SK-N-SH (cell line): Measurements from ENCODE around the gene ADGRL3. TPM values are rescaled to one million over a fixed set of nuclear protein-coding genes. Genes with fewer than 3 reads are reported as not detected.

ENCODE experiments used
- CTCF ChIA-PET: fragments of 300-600, 350-600 bp; formaldehyde crosslinking; extraction: SDS; loops from one replicate; lab custom pipeline; 2021; lab: Yijun Ruan, JAX
- POLR2A ChIA-PET: fragments of 350-600 bp; sonication (Branson Sonifier 250); formaldehyde crosslinking; extraction: SDS; loops from one replicate; lab custom pipeline; 2020; ENCODE audit warnings: antibody characterized with exemption, inconsistent platforms; lab: Yijun Ruan, JAX
- DNase-seq: peaks from one replicate; pipeline ENCODE4 v3.0.0; 2012
- H2AFZ ChIP-seq: fragments of 200-600 bp; sonication (generic); 2 replicates; pipeline ENCODE4 v1.8.1; 2016; ENCODE audit warnings: antibody characterized with exemption, mild to moderate bottlenecking, low read depth
- H3F3A ChIP-seq: fragments of 200-600 bp; sonication (generic); replicated peaks from 2 replicates; pipeline ENCODE3; 2016; ENCODE audit warnings: antibody characterized with exemption, mild to moderate bottlenecking; ENCODE audit not compliant: insufficient read depth
- H3K27ac ChIP-seq, 2 experiments: fragments of 200-500 bp in 1 of 2; fragments of 200-600 bp in 1 of 2; sonication (Bioruptor generic) in 1 of 2; sonication (generic), shearing (Covaris generic) in 1 of 2; 2 replicates each; pipeline versions ENCODE4 v1.5.1 to v1.6.1; 2014 to 2016; ENCODE audit warnings: low read depth in 2 of 2, inconsistent platforms in 1 of 2, low read length in 1 of 2, mild to moderate bottlenecking in 1 of 2, mixed read lengths in 1 of 2
- H3K27me3 ChIP-seq: fragments of 200-600 bp; sonication (generic), shearing (Covaris generic); 2 replicates; pipeline ENCODE4 v1.6.1; 2016; ENCODE audit warnings: mixed run types; ENCODE audit not compliant: insufficient read depth
- H3K36me3 ChIP-seq, 2 experiments: fragments of 200-500 bp in 1 of 2; fragments of 200-600 bp in 1 of 2; sonication (Bioruptor generic) in 1 of 2; sonication (generic) in 1 of 2; replicated peaks in 1 of 2; 2 replicates each; pipeline versions ENCODE3 to v1.5.1; 2014 to 2016; ENCODE audit warnings: low read length in 1 of 2, mild to moderate bottlenecking in 1 of 2; ENCODE audit not compliant: insufficient read depth in 2 of 2, control insufficient read depth in 1 of 2
- H3K4me1 ChIP-seq, 2 experiments: fragments of 200-500 bp in 1 of 2; fragments of 200-600 bp in 1 of 2; sonication (Bioruptor generic) in 1 of 2; sonication (generic), shearing (Covaris generic) in 1 of 2; 2 replicates each; pipeline versions ENCODE4 v1.5.1 to v1.6.1; 2014 to 2016; ENCODE audit warnings: low read depth in 1 of 2, low read length in 1 of 2, mixed run types in 1 of 2; ENCODE audit not compliant: insufficient read depth in 2 of 2, control insufficient read depth in 1 of 2
- H3K4me2 ChIP-seq: fragments of 200-600 bp; sonication (generic), shearing (Covaris generic); 2 replicates; pipeline ENCODE4 v1.6.1; 2017; ENCODE audit warnings: mixed run types
- H3K4me3 ChIP-seq, 2 experiments: fragments of 200-500 bp in 1 of 2; fragments of 200-600 bp in 1 of 2; sonication (Bioruptor generic) in 1 of 2; sonication (generic), shearing (Covaris generic) in 1 of 2; 2 replicates each; pipeline versions ENCODE4 v1.5.1 to v1.8.1; 2014 to 2016; ENCODE audit warnings: low read depth in 2 of 2, inconsistent platforms in 1 of 2, low read length in 1 of 2, mild to moderate bottlenecking in 1 of 2, mixed read lengths in 1 of 2, moderate library complexity in 1 of 2
- H3K79me2 ChIP-seq: fragments of 200-600 bp; sonication (generic); 2 replicates; pipeline ENCODE4 v1.8.1; 2017; ENCODE audit warnings: mild to moderate bottlenecking; ENCODE audit not compliant: insufficient read depth
- H3K9ac ChIP-seq: fragments of 200-600 bp; sonication (generic); 2 replicates; pipeline ENCODE4 v1.6.1; 2017; ENCODE audit warnings: mixed run types
- H3K9me2 ChIP-seq: fragments of 200-600 bp; sonication (generic); 2 replicates; pipeline ENCODE4 v1.6.1; 2017; ENCODE audit warnings: mixed run types
- H3K9me3 ChIP-seq: fragments of 200-600 bp; sonication (generic); 2 replicates; pipeline ENCODE4 v1.6.1; 2017; ENCODE audit warnings: mixed run types, mild to moderate bottlenecking, moderate library complexity
- H4K20me1 ChIP-seq: fragments of 200-600 bp; sonication (generic); 2 replicates; pipeline ENCODE4 v1.6.1; 2017; ENCODE audit warnings: mild to moderate bottlenecking, mixed run types; ENCODE audit not compliant: insufficient read depth
- EZH2phosphoT487 ChIP-seq: fragments of 200-600 bp; sonication (generic); IDR thresholded peaks from 2 replicates; pipeline ENCODE4 v1.6.1; 2017; ENCODE audit warnings: low read depth, mixed run types, mild to moderate bottlenecking, antibody characterized with exemption, moderate library complexity, borderline replicate concordance
- GABPA ChIP-seq: IDR thresholded peaks from 2 replicates; pipeline ENCODE4 v1.4.0; 2012; ENCODE audit warnings: low read depth, mild to moderate bottlenecking
- NRF1 ChIP-seq: IDR thresholded peaks from 2 replicates; pipeline ENCODE4 v1.6.1; 2012; ENCODE audit warnings: low read depth, mild to moderate bottlenecking, low read length
- SIN3A ChIP-seq: IDR thresholded peaks from 2 replicates; pipeline ENCODE4 v1.6.1; 2012; ENCODE audit warnings: low read depth, mild to moderate bottlenecking, low read length, moderate library complexity, borderline replicate concordance
- SMC3 ChIP-seq: IDR thresholded peaks from 2 replicates; pipeline ENCODE4 v1.6.1; 2012; ENCODE audit warnings: low read depth, low read length, improper control_type of control experiment
- TAF1 ChIP-seq: IDR thresholded peaks from 2 replicates; pipeline ENCODE4 v1.6.1; 2012; ENCODE audit warnings: low read depth, mild to moderate bottlenecking, low read length, moderate library complexity, borderline replicate concordance
- TEAD4 ChIP-seq: IDR thresholded peaks from 2 replicates; pipeline ENCODE4 v1.4.0; 2012; ENCODE audit warnings: mild to moderate bottlenecking, borderline replicate concordance; ENCODE audit not compliant: insufficient read depth
- WGBS: methylation state at CpG from one replicate; pipeline ENCODE4 v1.1.6; 2017; ENCODE audit warnings: low lambda C conversion rate; 5-methylcytosine and 5-hydroxymethylcytosine counted together
- polyA plus RNA-seq, 3 experiments: library from polyadenylated mRNA; depleted of rRNA; stranded (reverse); fragments of >200 nt; gene quantifications; 2 replicates each; pipeline ENCODE4 v1.2.3, GENCODE V29; 2012
- TF ChIP-seq, protein P1 (sequence below): IDR thresholded peaks from 2 replicates; pipeline ENCODE4 v1.4.0; 2012; ENCODE audit warnings: low read depth
- TF ChIP-seq, protein P2 (sequence below): IDR thresholded peaks from 2 replicates; pipeline ENCODE4 v1.6.1; 2012; ENCODE audit warnings: mild to moderate bottlenecking, low read depth, low read length, moderate library complexity
- TF ChIP-seq, protein P3 (sequence below): fragments of 150-350 bp; IDR thresholded peaks from 2 replicates; pipeline ENCODE4 v1.6.1; 2016; ENCODE audit warnings: mild to moderate bottlenecking, low read depth, low read length
- TF ChIP-seq, protein P4 (sequence below): IDR thresholded peaks from 2 replicates; pipeline ENCODE4 v1.4.0; 2012; ENCODE audit warnings: low read depth, borderline replicate concordance
- TF ChIP-seq, protein P5 (sequence below): fragments of 150-350 bp; IDR thresholded peaks from 2 replicates; pipeline ENCODE4 v1.6.1; 2017; ENCODE audit warnings: antibody characterized with exemption, low read length, low read depth, borderline replicate concordance

The ADGRL3 gene
- polyA plus RNA-seq, 1 of the 3 experiments (the other 2 are of a cell fraction): 0.03 TPM

DNA sequence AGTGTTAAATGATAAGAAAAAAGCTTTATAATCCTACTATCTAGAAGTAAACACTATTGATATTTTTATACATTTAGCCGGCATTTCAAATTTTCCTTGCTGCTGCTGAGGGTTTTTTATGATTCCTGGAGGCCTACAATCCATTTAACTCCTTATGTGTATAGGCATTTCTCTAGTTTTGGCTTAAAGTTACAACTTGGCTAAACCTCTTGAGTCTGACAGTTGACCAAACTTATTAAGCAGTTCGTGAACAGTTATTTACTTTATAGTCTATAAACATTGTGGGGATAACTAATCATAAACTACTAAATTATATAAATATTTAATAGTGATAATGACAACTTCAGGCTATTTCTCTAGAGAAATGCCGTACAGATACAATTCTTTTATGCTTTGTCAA is 141.9 kb downstream of the ADGRL3 start:
- Histone ChIP-seq H2AFZ (no peak overlapping the region), H3K9me3 (no peaks in the 10 kb centered on the region), H3K9me2 (no peaks in the 10 kb centered on the region), H3K4me3 (no peak overlapping the region), H3K4me2 (no peak overlapping the region), H3K27me3 (no peaks in the 10 kb centered on the region), H3K79me2 (no peaks in the 10 kb centered on the region), H3K36me3 (no peaks in the 10 kb centered on the region), H4K20me1 (no peaks in the 10 kb centered on the region), H3K9ac (no peak overlapping the region), H3K4me1 (no peaks in the 10 kb centered on the region), H3F3A (no peaks in the 10 kb centered on the region), H3K27ac (no peak overlapping the region)
- TF ChIP-seq TAF1: no peak
- TF ChIP-seq, protein P1, sequence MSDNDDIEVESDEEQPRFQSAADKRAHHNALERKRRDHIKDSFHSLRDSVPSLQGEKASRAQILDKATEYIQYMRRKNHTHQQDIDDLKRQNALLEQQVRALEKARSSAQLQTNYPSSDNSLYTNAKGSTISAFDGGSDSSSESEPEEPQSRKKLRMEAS: no peak
- no peak for TF ChIP-seq SIN3A
- POLR2A ChIA-PET: no interaction called here
- DNase-seq: no peak
- CTCF ChIA-PET: no interaction called here
- 35% methylated on average over 3 of the region's 3 CpGs for WGBS

DNA sequence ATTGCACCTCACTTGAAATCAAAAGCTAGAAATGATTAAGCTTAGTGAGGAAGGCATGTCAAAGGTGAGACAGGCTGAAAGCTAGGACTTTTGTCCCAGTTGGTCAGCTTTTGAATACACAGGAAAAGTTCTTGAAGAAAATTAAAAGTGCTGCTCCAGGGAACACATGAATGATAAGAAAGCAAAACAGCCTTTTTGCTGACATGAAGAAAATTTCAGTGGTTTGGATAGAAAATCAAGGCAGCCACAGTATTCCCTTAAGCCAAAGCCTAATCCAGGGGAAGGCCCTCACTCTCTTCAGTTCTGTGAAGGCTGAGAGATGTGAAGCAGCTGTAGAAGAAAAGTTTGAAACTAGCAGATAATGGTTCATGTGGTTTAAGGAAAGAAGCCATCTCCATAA is 150.8 kb downstream of the ADGRL3 start:
- ChIA-PET POLR2A (no interaction called here), CTCF (no interaction called here)
- no peaks in the 10 kb centered on the region for H3K79me2 ChIP-seq
- no peaks in the 10 kb centered on the region for H3F3A ChIP-seq
- H3K27me3 ChIP-seq: no peaks in the 10 kb centered on the region
- H3K4me2 ChIP-seq: no peak overlapping the region
- no peaks in the 10 kb centered on the region for H4K20me1 ChIP-seq
- no peak for DNase-seq
- no peak overlapping the region for H3K9ac ChIP-seq
- H2AFZ ChIP-seq: no peak overlapping the region
- TF ChIP-seq EZH2phosphoT487: no peak
- TF ChIP-seq TEAD4: no peak
- no peak for TF ChIP-seq GABPA
- TF ChIP-seq, protein P2, sequence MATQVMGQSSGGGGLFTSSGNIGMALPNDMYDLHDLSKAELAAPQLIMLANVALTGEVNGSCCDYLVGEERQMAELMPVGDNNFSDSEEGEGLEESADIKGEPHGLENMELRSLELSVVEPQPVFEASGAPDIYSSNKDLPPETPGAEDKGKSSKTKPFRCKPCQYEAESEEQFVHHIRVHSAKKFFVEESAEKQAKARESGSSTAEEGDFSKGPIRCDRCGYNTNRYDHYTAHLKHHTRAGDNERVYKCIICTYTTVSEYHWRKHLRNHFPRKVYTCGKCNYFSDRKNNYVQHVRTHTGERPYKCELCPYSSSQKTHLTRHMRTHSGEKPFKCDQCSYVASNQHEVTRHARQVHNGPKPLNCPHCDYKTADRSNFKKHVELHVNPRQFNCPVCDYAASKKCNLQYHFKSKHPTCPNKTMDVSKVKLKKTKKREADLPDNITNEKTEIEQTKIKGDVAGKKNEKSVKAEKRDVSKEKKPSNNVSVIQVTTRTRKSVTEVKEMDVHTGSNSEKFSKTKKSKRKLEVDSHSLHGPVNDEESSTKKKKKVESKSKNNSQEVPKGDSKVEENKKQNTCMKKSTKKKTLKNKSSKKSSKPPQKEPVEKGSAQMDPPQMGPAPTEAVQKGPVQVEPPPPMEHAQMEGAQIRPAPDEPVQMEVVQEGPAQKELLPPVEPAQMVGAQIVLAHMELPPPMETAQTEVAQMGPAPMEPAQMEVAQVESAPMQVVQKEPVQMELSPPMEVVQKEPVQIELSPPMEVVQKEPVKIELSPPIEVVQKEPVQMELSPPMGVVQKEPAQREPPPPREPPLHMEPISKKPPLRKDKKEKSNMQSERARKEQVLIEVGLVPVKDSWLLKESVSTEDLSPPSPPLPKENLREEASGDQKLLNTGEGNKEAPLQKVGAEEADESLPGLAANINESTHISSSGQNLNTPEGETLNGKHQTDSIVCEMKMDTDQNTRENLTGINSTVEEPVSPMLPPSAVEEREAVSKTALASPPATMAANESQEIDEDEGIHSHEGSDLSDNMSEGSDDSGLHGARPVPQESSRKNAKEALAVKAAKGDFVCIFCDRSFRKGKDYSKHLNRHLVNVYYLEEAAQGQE: no peak
- no peak for TF ChIP-seq SIN3A
- TF ChIP-seq, protein P3, sequence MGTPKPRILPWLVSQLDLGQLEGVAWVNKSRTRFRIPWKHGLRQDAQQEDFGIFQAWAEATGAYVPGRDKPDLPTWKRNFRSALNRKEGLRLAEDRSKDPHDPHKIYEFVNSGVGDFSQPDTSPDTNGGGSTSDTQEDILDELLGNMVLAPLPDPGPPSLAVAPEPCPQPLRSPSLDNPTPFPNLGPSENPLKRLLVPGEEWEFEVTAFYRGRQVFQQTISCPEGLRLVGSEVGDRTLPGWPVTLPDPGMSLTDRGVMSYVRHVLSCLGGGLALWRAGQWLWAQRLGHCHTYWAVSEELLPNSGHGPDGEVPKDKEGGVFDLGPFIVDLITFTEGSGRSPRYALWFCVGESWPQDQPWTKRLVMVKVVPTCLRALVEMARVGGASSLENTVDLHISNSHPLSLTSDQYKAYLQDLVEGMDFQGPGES: no peak
- no peak for TF ChIP-seq SMC3
- TF ChIP-seq, protein P4, sequence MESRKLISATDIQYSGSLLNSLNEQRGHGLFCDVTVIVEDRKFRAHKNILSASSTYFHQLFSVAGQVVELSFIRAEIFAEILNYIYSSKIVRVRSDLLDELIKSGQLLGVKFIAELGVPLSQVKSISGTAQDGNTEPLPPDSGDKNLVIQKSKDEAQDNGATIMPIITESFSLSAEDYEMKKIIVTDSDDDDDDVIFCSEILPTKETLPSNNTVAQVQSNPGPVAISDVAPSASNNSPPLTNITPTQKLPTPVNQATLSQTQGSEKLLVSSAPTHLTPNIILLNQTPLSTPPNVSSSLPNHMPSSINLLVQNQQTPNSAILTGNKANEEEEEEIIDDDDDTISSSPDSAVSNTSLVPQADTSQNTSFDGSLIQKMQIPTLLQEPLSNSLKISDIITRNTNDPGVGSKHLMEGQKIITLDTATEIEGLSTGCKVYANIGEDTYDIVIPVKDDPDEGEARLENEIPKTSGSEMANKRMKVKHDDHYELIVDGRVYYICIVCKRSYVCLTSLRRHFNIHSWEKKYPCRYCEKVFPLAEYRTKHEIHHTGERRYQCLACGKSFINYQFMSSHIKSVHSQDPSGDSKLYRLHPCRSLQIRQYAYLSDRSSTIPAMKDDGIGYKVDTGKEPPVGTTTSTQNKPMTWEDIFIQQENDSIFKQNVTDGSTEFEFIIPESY: no peak
- TF ChIP-seq TAF1: no peak
- TF ChIP-seq NRF1: no peak
- TF ChIP-seq, protein P5, sequence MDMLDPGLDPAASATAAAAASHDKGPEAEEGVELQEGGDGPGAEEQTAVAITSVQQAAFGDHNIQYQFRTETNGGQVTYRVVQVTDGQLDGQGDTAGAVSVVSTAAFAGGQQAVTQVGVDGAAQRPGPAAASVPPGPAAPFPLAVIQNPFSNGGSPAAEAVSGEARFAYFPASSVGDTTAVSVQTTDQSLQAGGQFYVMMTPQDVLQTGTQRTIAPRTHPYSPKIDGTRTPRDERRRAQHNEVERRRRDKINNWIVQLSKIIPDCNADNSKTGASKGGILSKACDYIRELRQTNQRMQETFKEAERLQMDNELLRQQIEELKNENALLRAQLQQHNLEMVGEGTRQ: no peak
- no peaks in the 10 kb centered on the region for H3K36me3 ChIP-seq
- no peak overlapping the region for H3K4me3 ChIP-seq
- H3K27ac ChIP-seq: no peak overlapping the region
- H3K4me1 ChIP-seq: no peaks in the 10 kb centered on the region
- H3K9me2 ChIP-seq: no peaks in the 10 kb centered on the region
- H3K9me3 ChIP-seq: no peaks in the 10 kb centered on the region
